Uterus (tissue), 4 donors: ENCODE measurements around the gene LSM4. TPM values are rescaled to one million over a fixed set of nuclear protein-coding genes. Genes with fewer than 3 reads are reported as not detected.

Source experiments
- DNase-seq, 2 donors: peaks; one replicate each; pipeline ENCODE4 v3.0.0-alpha.2; 2019 to 2020
- H3K27ac ChIP-seq, 2 donors: fragments of 200-600 bp; sonication (generic); 1 replicate in 1 of 2; 2 replicates in 1 of 2; pipeline ENCODE4 v1.5.1; 2016 to 2018
- H3K27me3 ChIP-seq, 2 donors: fragments of 200-600 bp; sonication (generic); one replicate each; pipeline ENCODE4 v1.5.1; 2018 to 2019; ENCODE audit warnings: control low read depth in 1 of 2
- H3K36me3 ChIP-seq, 2 donors: fragments of 200-600 bp; sonication (generic); one replicate each; pipeline ENCODE4 v1.5.1; 2019; ENCODE audit warnings: control low read depth in 1 of 2
- H3K4me1 ChIP-seq, 2 donors: fragments of 200-600 bp; sonication (generic); one replicate each; pipeline ENCODE4 v1.5.1; 2018 to 2019; ENCODE audit warnings: control low read depth in 1 of 2
- H3K4me3 ChIP-seq, 2 donors: fragments of 200-600 bp; sonication (generic); 1 replicate in 1 of 2; 2 replicates in 1 of 2; pipeline ENCODE4 v1.5.1; 2018 to 2019; ENCODE audit warnings: mild to moderate bottlenecking in 1 of 2
- H3K9me3 ChIP-seq, 2 donors: fragments of 200-600 bp; sonication (generic); one replicate each; pipeline ENCODE4 v1.5.1; 2019; ENCODE audit warnings: control low read depth in 1 of 2
- CTCF ChIP-seq, 4 experiments: fragments of 200-600 bp in 2 of 4; fragments of 450-650 bp in 2 of 4; sonication (generic) in 2 of 4; IDR thresholded peaks; one replicate each; pipeline ENCODE4 v1.5.1; 2016 to 2019; ENCODE audit warnings: antibody characterized with exemption in 4 of 4, mild to moderate bottlenecking in 2 of 4, moderate library complexity in 1 of 4
- POLR2A ChIP-seq, 2 donors: fragments of 450-650 bp; IDR thresholded peaks; one replicate each; pipeline ENCODE4 v1.6.1; 2016; ENCODE audit warnings: antibody characterized with exemption in 2 of 2, mild to moderate bottlenecking in 1 of 2, moderate library complexity in 1 of 2
- intact Hi-C: fragments of 100-400 bp; cut with DNase I; formaldehyde crosslinking; loops from one replicate; pipeline ENCODE4 v1.15.1; 2023; ENCODE audit warnings: low total_unique reads
- total RNA-seq, 4 donors: library from RNA; depleted of rRNA in 3 of 4; stranded (reverse); fragments of >200 nt in 3 of 4; gene quantifications; one replicate each; pipeline versions ENCODE4 v1.1.0 to v1.2.4, GENCODE V29; 2014 to 2023
- donor health status: DM: yes; HTN: yes; CAD: no.

The LSM4 gene
- total RNA-seq, 4 donors from 2014 or later, result 8.8 to 120 (median 64.2) TPM

GRCh38 chr19:18336121-18336520, 13.2 kb upstream of the LSM4 start:
- DNase-seq, result no peak
- H3K4me1 ChIP-seq, result no peaks in the 10 kb centered on the region
- H3K36me3 ChIP-seq, result no peaks in the 10 kb centered on the region
- H3K27ac ChIP-seq, result no peak overlapping the region
- no peaks in the 10 kb centered on the region for H3K9me3 ChIP-seq
- no peak overlapping the region for H3K4me3 ChIP-seq
- TF ChIP-seq POLR2A (IDR thresholded peaks at IDR 0.05), result no peak
- no peak for TF ChIP-seq CTCF (IDR thresholded peaks at IDR 0.05)
- no peaks in the 10 kb centered on the region for H3K27me3 ChIP-seq
- intact Hi-C loops, result no loop called here

GRCh38 chr19:18333680-18334079, 10.8 kb upstream of the LSM4 start:
- no peak for TF ChIP-seq POLR2A (IDR thresholded peaks at IDR 0.05)
- TF ChIP-seq CTCF (IDR thresholded peaks at IDR 0.05), result no peak
- no peak overlapping the region for H3K27ac ChIP-seq
- no peak for DNase-seq
- H3K36me3 ChIP-seq, result no peaks in the 10 kb centered on the region
- H3K4me3 ChIP-seq, result no peak overlapping the region
- H3K9me3 ChIP-seq, result no peaks in the 10 kb centered on the region
- no peaks in the 10 kb centered on the region for H3K27me3 ChIP-seq
- H3K4me1 ChIP-seq, result no peaks in the 10 kb centered on the region
- intact Hi-C loops, result no loop called here

GRCh38 chr19:18332917-18333530, 10.1 kb upstream of the LSM4 start:
- Histone ChIP-seq H3K9me3 (no peaks in the 10 kb centered on the region), H3K36me3 (no peaks in the 10 kb centered on the region), H3K4me1 (no peaks in the 10 kb centered on the region), H3K27me3 (no peaks in the 10 kb centered on the region), H3K4me3 (no peak overlapping the region), H3K27ac (no peak overlapping the region)
- intact Hi-C loops, result no loop called here
- DNase-seq, result no peak
- no peak for TF ChIP-seq CTCF (IDR thresholded peaks at IDR 0.05)
- TF ChIP-seq POLR2A (IDR thresholded peaks at IDR 0.05), result no peak

GRCh38 chr19:18330868-18331267, 8.0 kb upstream of the LSM4 start:
- no peak overlapping the region for H3K4me3 ChIP-seq
- no peaks in the 10 kb centered on the region for H3K4me1 ChIP-seq
- intact Hi-C loops, result no loop called here
- H3K9me3 ChIP-seq, result no peaks in the 10 kb centered on the region
- H3K36me3 ChIP-seq, result no peaks in the 10 kb centered on the region
- TF ChIP-seq POLR2A (IDR thresholded peaks at IDR 0.05) (no peak), CTCF (IDR thresholded peaks at IDR 0.05) (no peak)
- H3K27ac ChIP-seq, result no peak overlapping the region
- DNase-seq, result no peak
- no peaks in the 10 kb centered on the region for H3K27me3 ChIP-seq

GRCh38 chr19:18329035-18329376, 6.1 kb upstream of the LSM4 start:
- no peak overlapping the region for H3K4me3 ChIP-seq
- no peak for DNase-seq
- H3K27ac ChIP-seq, result peak overlapping the region; percentile 35 to 88
- intact Hi-C loops, result no loop called here
- no peaks in the 10 kb centered on the region for H3K9me3 ChIP-seq
- H3K4me1 ChIP-seq, result no peaks in the 10 kb centered on the region
- H3K36me3 ChIP-seq, result no peaks in the 10 kb centered on the region
- no peaks in the 10 kb centered on the region for H3K27me3 ChIP-seq
- TF ChIP-seq CTCF (IDR thresholded peaks at IDR 0.05) (no peak), POLR2A (IDR thresholded peaks at IDR 0.05) (no peak)
